ENCODE measurements around the gene SHANK1.

- TF ChIP-seq CTCF (IDR thresholded peaks at IDR 0.05; ENCODE audit: insufficient read depth, low read length, poor library complexity, severe bottlenecking) (no peak), EZH2phosphoT487 (conservative IDR thresholded peaks at IDR 0.05; ENCODE audit: low read length) (no peak)
Measured at GRCh38 chr19:50717026-50717723, 2.4 kb downstream of the SHANK1 start.

Data from SU-DHL-6 (cell line).